Stimulated activated CD4-positive, alpha-beta T cell treated with anti-CD3 and anti-CD28 coated beads, Interleukin-1b, Interleukin-23, amount 100 ng/mL, for 24 hours (primary cell): Measurements from ENCODE around the gene NIPSNAP3A.

ENCODE experiments used
- DNase-seq, 4 experiments: peaks; one replicate each; pipeline ENCODE4 v3.0.0-alpha.2; 2020; ENCODE audit warnings: low read depth in 4 of 4, low spot score in 1 of 4

The NIPSNAP3A gene

GRCh38 chr9:104805441-104805840, 58.0 kb downstream of the NIPSNAP3A start:
- no peak for DNase-seq

GRCh38 chr9:104808035-104808614, 60.6 kb downstream of the NIPSNAP3A start:
- DNase-seq = no peak
